HepG2 (cell line): ENCODE measurements around the gene XAF1. TPM values are rescaled to one million over a fixed set of nuclear protein-coding genes. Genes with fewer than 3 reads are reported as not detected.
A peak's percentile ranks its signal among the peaks of the same experiment; 100 is the strongest.

Experiments
- ELF3 ChIP-seq: IDR thresholded peaks from 2 replicates; pipeline ENCODE4 v1.6.1; 2016; ENCODE audit warnings: missing genetic modification reagents, missing compliant biosample characterization
- HDAC2 ChIP-seq: sonication (generic); formaldehyde crosslinking; IDR thresholded peaks from 2 replicates; pipeline ENCODE4 v1.4.0; 2020; ENCODE audit warnings: missing genetic modification reagents
- HMG20A ChIP-seq: IDR thresholded peaks from 2 replicates; pipeline ENCODE4 v1.6.1; 2016; ENCODE audit warnings: borderline replicate concordance
- HMGA1 ChIP-seq: sonication (generic); formaldehyde crosslinking; conservative IDR thresholded peaks from 2 replicates; pipeline ENCODE4 v1.4.0; 2020; ENCODE audit warnings: missing genetic modification reagents
- MED1 ChIP-seq: sonication (generic); formaldehyde crosslinking; IDR thresholded peaks from 2 replicates; pipeline ENCODE4 v1.4.0; 2020; ENCODE audit warnings: missing genetic modification reagents
- MTA1 ChIP-seq: sonication (generic); formaldehyde crosslinking; IDR thresholded peaks from 2 replicates; pipeline ENCODE4 v1.4.0; 2020; ENCODE audit warnings: missing genetic modification reagents, mild to moderate bottlenecking, borderline replicate concordance
- MZF1 ChIP-seq: sonication (generic); formaldehyde crosslinking; IDR thresholded peaks from 2 replicates; pipeline ENCODE4 v1.8.1; 2023; ENCODE audit warnings: mild to moderate bottlenecking, missing genetic modification reagents, borderline replicate concordance
- NFRKB ChIP-seq: fragments of 450-650 bp; IDR thresholded peaks from 2 replicates; pipeline ENCODE4 v1.6.1; 2017
- RXRB ChIP-seq: IDR thresholded peaks from 2 replicates; pipeline ENCODE4 v1.6.1; 2016; ENCODE audit warnings: borderline replicate concordance, missing genetic modification reagents, missing compliant biosample characterization
- SKI ChIP-seq: fragments of 450-650 bp; IDR thresholded peaks from one replicate; pipeline ENCODE4 v1.6.1; 2018; ENCODE audit warnings: mild to moderate bottlenecking; ENCODE audit not compliant: partially characterized antibody
- SYNCRIP ChIP-seq: fragments of 200-400 bp; formaldehyde crosslinking; IDR thresholded peaks from 2 replicates; pipeline ENCODE4 v1.6.1; 2018; ENCODE audit warnings: mild to moderate bottlenecking, low read depth, low read length; ENCODE audit not compliant: insufficient read depth
- TBL1XR1 ChIP-seq: fragments of 150-350 bp; IDR thresholded peaks from 2 replicates; pipeline ENCODE4 v1.6.1; 2014; ENCODE audit warnings: borderline replicate concordance, low read length; ENCODE audit not compliant: partially characterized antibody
- TSC22D2 ChIP-seq: sonication (generic); formaldehyde crosslinking; IDR thresholded peaks from 2 replicates; pipeline ENCODE4 v1.5.1; 2020; ENCODE audit warnings: missing genetic modification reagents, mild to moderate bottlenecking, borderline replicate concordance
- ZC3H13 ChIP-seq: sonication (generic); formaldehyde crosslinking; IDR thresholded peaks from 2 replicates; pipeline ENCODE4 v1.8.1; 2023; ENCODE audit warnings: mild to moderate bottlenecking, missing genetic modification reagents, moderate library complexity
- ZFP90 ChIP-seq: sonication (generic); formaldehyde crosslinking; IDR thresholded peaks from 2 replicates; pipeline ENCODE4 v1.8.0; 2022; ENCODE audit warnings: missing genetic modification reagents, mild to moderate bottlenecking, inconsistent platforms, borderline replicate concordance
- ZNF234 ChIP-seq: sonication (generic); formaldehyde crosslinking; conservative IDR thresholded peaks from 2 replicates; pipeline ENCODE4 v1.5.1; 2020; ENCODE audit warnings: mild to moderate bottlenecking, missing genetic modification reagents
- ZNF556 ChIP-seq: sonication (generic); formaldehyde crosslinking; IDR thresholded peaks from 2 replicates; pipeline ENCODE4 v1.4.0; 2020; ENCODE audit warnings: mild to moderate bottlenecking, missing genetic modification reagents, borderline replicate concordance
- ZNF557 ChIP-seq: sonication (generic); formaldehyde crosslinking; IDR thresholded peaks from 2 replicates; pipeline ENCODE4 v1.4.0; 2020; ENCODE audit warnings: missing genetic modification reagents
- ZNF572 ChIP-seq: sonication (generic); formaldehyde crosslinking; IDR thresholded peaks from 2 replicates; pipeline ENCODE4 v1.5.1; 2020; ENCODE audit warnings: mild to moderate bottlenecking, missing genetic modification reagents
- ZNF577 ChIP-seq: sonication (generic); formaldehyde crosslinking; IDR thresholded peaks from 2 replicates; pipeline ENCODE4 v1.4.0; 2020; ENCODE audit warnings: mild to moderate bottlenecking, low read depth, missing genetic modification reagents, borderline replicate concordance
- ZNF589 ChIP-seq: sonication (generic); formaldehyde crosslinking; conservative IDR thresholded peaks from 2 replicates; pipeline ENCODE4 v1.8.0; 2022; ENCODE audit warnings: mild to moderate bottlenecking, moderate library complexity, missing genetic modification reagents
- ZNF746 ChIP-seq: sonication (generic); formaldehyde crosslinking; IDR thresholded peaks from 2 replicates; pipeline ENCODE4 v1.8.0; 2022; ENCODE audit warnings: mild to moderate bottlenecking, missing genetic modification reagents
- ZNF768 ChIP-seq: sonication (generic); formaldehyde crosslinking; IDR thresholded peaks from 2 replicates; pipeline ENCODE4 v1.4.0; 2020; ENCODE audit warnings: missing genetic modification reagents
- ZNF781 ChIP-seq: sonication (generic); formaldehyde crosslinking; IDR thresholded peaks from 2 replicates; pipeline ENCODE4 v1.5.1; 2020; ENCODE audit warnings: borderline replicate concordance, mild to moderate bottlenecking, missing genetic modification reagents; ENCODE audit errors: not compliant biosample characterization
- ZNF816 ChIP-seq: sonication (generic); formaldehyde crosslinking; IDR thresholded peaks from 2 replicates; pipeline ENCODE4 v1.8.0; 2022; ENCODE audit warnings: missing genetic modification reagents, mild to moderate bottlenecking, borderline replicate concordance
- polyA plus RNA-seq, 8 experiments: library from polyadenylated mRNA; depleted of rRNA in 3 of 8; stranded (reverse) in 7 of 8; unstranded in 1 of 8; fragments of >200 nt; fragmentation: Illumina TruSeq in 4 of 8; extraction: Trizol in 4 of 8; gene quantifications; 2 replicates each; pipeline versions ENCODE4 v1.2.1 to v1.2.3, GENCODE V29; 2011 to 2016; ENCODE audit warnings: low read depth in 4 of 8, missing spikeins in 1 of 8, mixed read lengths in 1 of 8; ENCODE audit not compliant: insufficient read depth in 1 of 8
- total RNA-seq, 5 experiments: library from RNA; depleted of rRNA; stranded (reverse); fragments of >200 nt; fragmentation: Illumina TruSeq; extraction: Trizol; gene quantifications; 2 replicates each; pipeline ENCODE4 v1.2.3, GENCODE V29; 2016; ENCODE audit warnings: low read depth in 1 of 5
- TF ChIP-seq, protein P1 (sequence below): IDR thresholded peaks from 2 replicates; pipeline ENCODE4 v1.6.1; 2012; ENCODE audit warnings: low read depth, low read length, improper control_type of control experiment
- TF ChIP-seq, protein P2 (sequence below): sonication (generic); formaldehyde crosslinking; IDR thresholded peaks from 2 replicates; pipeline ENCODE4 v1.5.1; 2020; ENCODE audit warnings: missing genetic modification reagents, mild to moderate bottlenecking, borderline replicate concordance
- TF ChIP-seq, protein P3 (sequence below): IDR thresholded peaks from 2 replicates; pipeline ENCODE4 v1.6.1; 2016; ENCODE audit warnings: low read depth, control low read depth
- TF ChIP-seq, protein P4 (sequence below): sonication (generic); formaldehyde crosslinking; IDR thresholded peaks from 2 replicates; pipeline ENCODE4 v1.5.0; 2020; ENCODE audit warnings: missing genetic modification reagents, mild to moderate bottlenecking, borderline replicate concordance

The XAF1 gene
- total and polyA plus RNA-seq, 2 of the 13 experiments (the other 11 are each of a cell fraction or from before 2014, with no cell fraction given): 1.2 to 2.4 TPM

DNA sequence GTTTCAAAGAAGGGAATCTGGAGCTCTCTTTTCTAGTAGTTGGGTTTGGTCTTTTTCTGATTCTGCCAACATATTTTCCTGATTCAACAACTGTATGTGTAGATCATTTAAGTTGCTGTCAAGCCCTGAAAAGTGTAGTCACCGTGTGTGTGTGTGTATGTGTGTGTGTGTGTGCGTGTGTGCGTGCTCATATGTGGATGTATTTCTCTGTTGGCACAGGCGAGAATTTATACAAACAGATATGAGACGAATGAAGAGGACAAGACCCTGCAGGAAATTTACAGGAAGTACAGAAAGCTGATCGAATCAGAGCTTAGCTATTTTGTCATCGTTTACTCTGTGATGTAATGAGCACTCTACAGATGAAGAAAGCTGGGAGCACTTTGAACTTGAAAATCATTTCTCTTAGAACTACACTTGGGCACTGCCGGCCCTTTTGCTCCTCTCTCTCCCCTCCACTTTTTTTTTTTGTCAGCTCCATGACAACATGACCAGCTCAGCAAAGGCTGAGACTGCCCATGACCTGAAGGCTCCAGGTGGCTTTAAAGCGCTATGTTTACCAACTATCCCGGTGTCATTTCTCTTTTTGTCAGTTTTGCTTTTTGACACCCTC, 31.3 kb downstream of the XAF1 start (continued):
- TF ChIP-seq ZNF572: no peak
- TF ChIP-seq SYNCRIP: no peak
- TF ChIP-seq HMG20A (CRISPR knock-in tag): peak; percentile 37; the same call in 1 of the 2 replicates
- TF ChIP-seq ELF3 (CRISPR knock-in tag): peak; percentile 51
- TF ChIP-seq ZNF589: no peak
- no peak for TF ChIP-seq ZNF557
- TF ChIP-seq NFRKB: no peak
- TF ChIP-seq SKI: peak; percentile 27
- TF ChIP-seq ZC3H13 (CRISPR knock-in tag): no peak
- peak; percentile 20; the same call in 1 of the 2 replicates for TF ChIP-seq MED1 (CRISPR knock-in tag)
- TF ChIP-seq, protein P1, sequence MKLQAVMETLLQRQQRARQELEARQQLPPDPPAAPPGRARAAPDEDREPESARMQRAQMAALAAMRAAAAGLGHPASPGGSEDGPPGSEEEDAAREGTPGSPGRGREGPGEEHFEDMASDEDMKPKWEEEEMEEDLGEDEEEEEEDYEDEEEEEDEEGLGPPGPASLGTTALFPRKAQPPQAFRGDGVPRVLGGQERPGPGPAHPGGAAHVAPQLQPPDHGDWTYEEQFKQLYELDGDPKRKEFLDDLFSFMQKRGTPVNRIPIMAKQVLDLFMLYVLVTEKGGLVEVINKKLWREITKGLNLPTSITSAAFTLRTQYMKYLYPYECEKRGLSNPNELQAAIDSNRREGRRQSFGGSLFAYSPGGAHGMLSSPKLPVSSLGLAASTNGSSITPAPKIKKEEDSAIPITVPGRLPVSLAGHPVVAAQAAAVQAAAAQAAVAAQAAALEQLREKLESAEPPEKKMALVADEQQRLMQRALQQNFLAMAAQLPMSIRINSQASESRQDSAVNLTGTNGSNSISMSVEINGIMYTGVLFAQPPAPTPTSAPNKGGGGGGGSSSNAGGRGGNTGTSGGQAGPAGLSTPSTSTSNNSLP: no peak
- TF ChIP-seq ZNF577: no peak
- no peak for TF ChIP-seq ZNF746 (CRISPR knock-in tag)
- no peak for TF ChIP-seq ZNF816 (CRISPR knock-in tag)
- TF ChIP-seq MZF1 (CRISPR knock-in tag): no peak
- no peak for TF ChIP-seq ZNF234
- TF ChIP-seq TSC22D2 (CRISPR knock-in tag): no peak
- TF ChIP-seq ZNF781 (CRISPR knock-in tag): no peak
- peak; percentile 57 for TF ChIP-seq RXRB (CRISPR knock-in tag)
- TF ChIP-seq, protein P2, sequence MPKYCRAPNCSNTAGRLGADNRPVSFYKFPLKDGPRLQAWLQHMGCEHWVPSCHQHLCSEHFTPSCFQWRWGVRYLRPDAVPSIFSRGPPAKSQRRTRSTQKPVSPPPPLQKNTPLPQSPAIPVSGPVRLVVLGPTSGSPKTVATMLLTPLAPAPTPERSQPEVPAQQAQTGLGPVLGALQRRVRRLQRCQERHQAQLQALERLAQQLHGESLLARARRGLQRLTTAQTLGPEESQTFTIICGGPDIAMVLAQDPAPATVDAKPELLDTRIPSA (CRISPR knock-in tag): no peak
- no peak for TF ChIP-seq ZNF556 (CRISPR knock-in tag)
- TF ChIP-seq HDAC2 (CRISPR knock-in tag): no peak
- TF ChIP-seq, protein P3, sequence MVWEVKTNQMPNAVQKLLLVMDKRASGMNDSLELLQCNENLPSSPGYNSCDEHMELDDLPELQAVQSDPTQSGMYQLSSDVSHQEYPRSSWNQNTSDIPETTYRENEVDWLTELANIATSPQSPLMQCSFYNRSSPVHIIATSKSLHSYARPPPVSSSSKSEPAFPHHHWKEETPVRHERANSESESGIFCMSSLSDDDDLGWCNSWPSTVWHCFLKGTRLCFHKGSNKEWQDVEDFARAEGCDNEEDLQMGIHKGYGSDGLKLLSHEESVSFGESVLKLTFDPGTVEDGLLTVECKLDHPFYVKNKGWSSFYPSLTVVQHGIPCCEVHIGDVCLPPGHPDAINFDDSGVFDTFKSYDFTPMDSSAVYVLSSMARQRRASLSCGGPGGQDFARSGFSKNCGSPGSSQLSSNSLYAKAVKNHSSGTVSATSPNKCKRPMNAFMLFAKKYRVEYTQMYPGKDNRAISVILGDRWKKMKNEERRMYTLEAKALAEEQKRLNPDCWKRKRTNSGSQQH (CRISPR knock-in tag): no peak
- TF ChIP-seq ZNF768 (CRISPR knock-in tag): no peak
- TF ChIP-seq HMGA1 (CRISPR knock-in tag): no peak
- TF ChIP-seq TBL1XR1: peak; percentile 48
- no peak for TF ChIP-seq ZFP90 (CRISPR knock-in tag)
- no peak for TF ChIP-seq MTA1 (CRISPR knock-in tag)
- TF ChIP-seq, protein P4, sequence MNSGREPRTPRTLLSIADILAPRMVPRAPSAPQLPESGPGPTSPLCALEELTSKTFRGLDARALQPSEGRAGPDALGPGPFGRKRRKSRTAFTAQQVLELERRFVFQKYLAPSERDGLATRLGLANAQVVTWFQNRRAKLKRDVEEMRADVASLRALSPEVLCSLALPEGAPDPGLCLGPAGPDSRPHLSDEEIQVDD: no peak
